Adrenal gland (tissue), 12 donors: ENCODE data around the gene CCDC78. TPM values are rescaled to one million over a fixed set of nuclear protein-coding genes. Genes with fewer than 3 reads are reported as not detected.

Experiments used
- microRNA counts, 2 donors: library from miRNA; unstranded; fragments of <30 nt; microRNA quantifications; one replicate each; lab custom pipeline; 2016
- microRNA-seq, 3 donors: library from miRNA; unstranded; fragments of <30 nt; microRNA quantifications; one replicate each; pipeline ENCODE4, GENCODE V29; 2017 to 2020
- polyA plus RNA-seq, 3 donors: library from polyadenylated mRNA; stranded (reverse); fragments of 200-250 nt in 2 of 3; fragments of 350-450 nt in 1 of 3; fragmentation: Illumina TruSeq in 1 of 3; extraction: RNeasy Lipid Tissue Mini Kit (QIAGEN cat#74804) in 1 of 3; gene quantifications; one replicate each; pipeline ENCODE4 v1.2.3, GENCODE V29; 2013 to 2014
- small RNA-seq, 2 donors: library from RNA; depleted of rRNA; stranded (forward); fragments of <200 nt; gene quantifications; one replicate each; pipeline ENCODE3, GENCODE V24; 2016
- total RNA-seq, 9 donors: library from RNA; depleted of rRNA in 4 of 9; stranded (reverse); fragments of >200 nt in 4 of 9; fragments of 120-200 nt in 1 of 9; fragmentation: NEBNext Ultra II Directional in 1 of 9; extraction: Animal tissue kit (Norgen Biotek cat#: 25700) in 1 of 9; gene quantifications; one replicate each; pipeline versions ENCODE4 v1.1.0 to v1.2.4, GENCODE V29; 2013 to 2023
- donor health status: healthy with polysubstance abuse.
- donor health status: Bipolar disorder and iron deficiency.
- donor health status: DM: yes; HTN: yes; CAD: no.
- donor health status: DM: no; HTN: no; CAD: no.
- donor health status: DM: no; HTN: no; CAD: no.
- donor health status: DM: yes; HTN: yes; CAD: no.

CCDC78 gene
- total and polyA plus RNA-seq, 12 donors = 0.17 to 49.9 (median 0.85) TPM; not detected in 2

MicroRNAs within 50 kb of the gene (microRNA counts, 767-probe panel; counts per million panel counts)
- microRNA hsa-miR-662 (lab: Ali Mortazavi, UCI) = 0 counts per million in 2 donors

Small RNAs within 50 kb of the gene (microRNA-seq; reads per million reads assigned to microRNA genes)
- gene MIR662 = 0 reads per million in 3 donors

Small RNAs within 50 kb of the gene (small RNA-seq; reads per million reads assigned to genes)
- gene MIR662 = 0 reads per million in 2 donors

Other genes with a start within 250 kb of the CCDC78 start
- 10 to 100 TPM; 12.4 to 45.8 (median 42.9) TPM for gene CAPN15, start 198.7 kb downstream of the CCDC78 start, total RNA-seq
- 10 to 100 TPM in 2 of 3 donors, 1 to 10 TPM in 1; 2.3 to 91.8 (median 56.8) TPM for gene CAPN15, start 198.7 kb downstream of the CCDC78 start, polyA plus RNA-seq
- not detected for gene PRR35, start 166.0 kb downstream of the CCDC78 start, total RNA-seq
- not detected for gene PRR35, start 166.0 kb downstream of the CCDC78 start, polyA plus RNA-seq
- gene NHLRC4, start 159.4 kb downstream of the CCDC78 start, total RNA-seq = 10 to 100 TPM in 5 of 9 donors, 1 to 10 TPM in 4; 1.6 to 22.3 (median 12.7) TPM
- 1 to 10 TPM in 2 of 3 donors, under 1 TPM in 1; 0.57 to 7.2 (median 3.3) TPM for gene NHLRC4, start 159.4 kb downstream of the CCDC78 start, polyA plus RNA-seq
- gene PIGQ, start 156.5 kb downstream of the CCDC78 start, total RNA-seq = 100 to 1,000 TPM in 1 of 9 donors, 10 to 100 TPM in 8; 21.1 to 107 (median 78.5) TPM
- 100 to 1,000 TPM in 2 of 3 donors, 10 to 100 TPM in 1; 12.7 to 317 (median 111) TPM for gene PIGQ, start 156.5 kb downstream of the CCDC78 start, polyA plus RNA-seq
- gene RAB40C, start 136.4 kb downstream of the CCDC78 start, total RNA-seq = 10 to 100 TPM in 8 of 9 donors, 1 to 10 TPM in 1; 6.0 to 20.9 (median 15.8) TPM
- gene RAB40C, start 136.4 kb downstream of the CCDC78 start, polyA plus RNA-seq = 10 to 100 TPM in 2 of 3 donors, 1 to 10 TPM in 1; 2.3 to 36.2 (median 19.1) TPM
- 1 to 10 TPM in 1 of 9 donors, under 1 TPM in 7, not detected in 1; 0.18 to 1.1 (median 0.36) TPM for gene WFIKKN1, start 95.5 kb downstream of the CCDC78 start, total RNA-seq
- 1 to 10 TPM in 1 of 3 donors, under 1 TPM in 1, not detected in 1; 0.71 to 3.9 TPM for gene WFIKKN1, start 95.5 kb downstream of the CCDC78 start, polyA plus RNA-seq
- gene METTL26, start 90.1 kb downstream of the CCDC78 start, total RNA-seq = 100 to 1,000 TPM in 5 of 9 donors, 10 to 100 TPM in 4; 71.8 to 351 (median 122) TPM
- 100 to 1,000 TPM in 2 of 3 donors, 10 to 100 TPM in 1; 40.4 to 403 (median 328) TPM for gene METTL26, start 90.1 kb downstream of the CCDC78 start, polyA plus RNA-seq
- gene MCRIP2, start 84.6 kb downstream of the CCDC78 start, total RNA-seq = 100 to 1,000 TPM in 7 of 9 donors, 10 to 100 TPM in 2; 67.0 to 188 (median 149) TPM
- 100 to 1,000 TPM in 2 of 3 donors, 1 to 10 TPM in 1; 7.1 to 253 (median 241) TPM for gene MCRIP2, start 84.6 kb downstream of the CCDC78 start, polyA plus RNA-seq
- 10 to 100 TPM; 12.4 to 55.8 (median 23.5) TPM for gene WDR90, start 77.1 kb downstream of the CCDC78 start, total RNA-seq
- gene WDR90, start 77.1 kb downstream of the CCDC78 start, polyA plus RNA-seq = 100 to 1,000 TPM in 2 of 3 donors, 1 to 10 TPM in 1; 3.0 to 162 (median 125) TPM
- 100 to 1,000 TPM in 2 of 9 donors, 10 to 100 TPM in 7; 34.7 to 177 (median 82.7) TPM for gene RHOT2, start 58.3 kb downstream of the CCDC78 start, total RNA-seq
- 100 to 1,000 TPM in 2 of 3 donors, 10 to 100 TPM in 1; 37.9 to 462 (median 302) TPM for gene RHOT2, start 58.3 kb downstream of the CCDC78 start, polyA plus RNA-seq
- gene RHBDL1, start 50.8 kb downstream of the CCDC78 start, total RNA-seq = 10 to 100 TPM in 1 of 9 donors, 1 to 10 TPM in 8; 1.1 to 11.5 (median 3.7) TPM
- 10 to 100 TPM in 2 of 3 donors, under 1 TPM in 1; 0.13 to 21.1 (median 12.2) TPM for gene RHBDL1, start 50.8 kb downstream of the CCDC78 start, polyA plus RNA-seq
- 100 to 1,000 TPM; 160 to 339 (median 210) TPM for gene STUB1, start 46.0 kb downstream of the CCDC78 start, total RNA-seq
- 100 to 1,000 TPM; 121 to 199 (median 177) TPM for gene STUB1, start 46.0 kb downstream of the CCDC78 start, polyA plus RNA-seq
- gene JMJD8, start 42.1 kb downstream of the CCDC78 start, total RNA-seq = 100 to 1,000 TPM in 3 of 9 donors, 10 to 100 TPM in 6; 50.9 to 137 (median 97.7) TPM
- gene JMJD8, start 42.1 kb downstream of the CCDC78 start, polyA plus RNA-seq = 10 to 100 TPM; 50.8 to 97.7 (median 72.6) TPM
- gene WDR24, start 36.0 kb downstream of the CCDC78 start, total RNA-seq = 10 to 100 TPM in 8 of 9 donors, 1 to 10 TPM in 1; 2.7 to 24.5 (median 18.0) TPM
- gene WDR24, start 36.0 kb downstream of the CCDC78 start, polyA plus RNA-seq = 10 to 100 TPM in 2 of 3 donors, 1 to 10 TPM in 1; 2.2 to 15.0 (median 10.9) TPM
- 10 to 100 TPM in 2 of 9 donors, 1 to 10 TPM in 4, under 1 TPM in 2, not detected in 1; 0.17 to 14.7 (median 2.1) TPM for gene FBXL16, start 20.6 kb downstream of the CCDC78 start, total RNA-seq
- 10 to 100 TPM in 1 of 3 donors, 1 to 10 TPM in 2; 6.3 to 18.3 (median 7.0) TPM for gene FBXL16, start 20.6 kb downstream of the CCDC78 start, polyA plus RNA-seq
- 100 to 1,000 TPM in 1 of 9 donors, 10 to 100 TPM in 7, 1 to 10 TPM in 1; 9.6 to 189 (median 58.6) TPM for gene METRN, start 11.3 kb downstream of the CCDC78 start, total RNA-seq
- gene METRN, start 11.3 kb downstream of the CCDC78 start, polyA plus RNA-seq = 100 to 1,000 TPM in 2 of 3 donors, 1 to 10 TPM in 1; 1.3 to 128 (median 115) TPM
- gene ANTKMT, start 5.3 kb downstream of the CCDC78 start, total RNA-seq = 100 to 1,000 TPM in 1 of 9 donors, 10 to 100 TPM in 8; 36.8 to 127 (median 61.4) TPM
- 100 to 1,000 TPM in 2 of 3 donors, under 1 TPM in 1; 0.48 to 124 (median 104) TPM for gene ANTKMT, start 5.3 kb downstream of the CCDC78 start, polyA plus RNA-seq
- gene HAGHL, start 663 bp upstream of the CCDC78 start, total RNA-seq = 10 to 100 TPM in 1 of 9 donors, 1 to 10 TPM in 7, not detected in 1; 1.1 to 10.6 (median 5.3) TPM
- 10 to 100 TPM in 2 of 3 donors, under 1 TPM in 1; 0.35 to 63.5 (median 11.0) TPM for gene HAGHL, start 663 bp upstream of the CCDC78 start, polyA plus RNA-seq
- gene CIAO3, start 14.6 kb upstream of the CCDC78 start, total RNA-seq = 10 to 100 TPM; 17.8 to 42.1 (median 26.8) TPM
- 10 to 100 TPM in 2 of 3 donors, 1 to 10 TPM in 1; 8.9 to 99.4 (median 38.2) TPM for gene CIAO3, start 14.6 kb upstream of the CCDC78 start, polyA plus RNA-seq
- gene MSLN, start 34.3 kb upstream of the CCDC78 start, total RNA-seq = under 1 TPM in 3 of 9 donors, not detected in 6; 0.17 to 0.46 (median 0.43) TPM
- under 1 TPM in 1 of 3 donors, not detected in 2; 0.13 TPM for gene MSLN, start 34.3 kb upstream of the CCDC78 start, polyA plus RNA-seq
- gene RPUSD1, start 61.9 kb upstream of the CCDC78 start, total RNA-seq = 10 to 100 TPM; 12.4 to 30.0 (median 18.6) TPM
- 10 to 100 TPM in 2 of 3 donors, 1 to 10 TPM in 1; 1.1 to 40.1 (median 23.3) TPM for gene RPUSD1, start 61.9 kb upstream of the CCDC78 start, polyA plus RNA-seq
- gene CHTF18, start 62.2 kb upstream of the CCDC78 start, total RNA-seq = 10 to 100 TPM in 4 of 9 donors, 1 to 10 TPM in 5; 1.7 to 25.7 (median 10.0) TPM
- 10 to 100 TPM in 2 of 3 donors, under 1 TPM in 1; 0.29 to 69.8 (median 60.8) TPM for gene CHTF18, start 62.2 kb upstream of the CCDC78 start, polyA plus RNA-seq
- not detected for gene GNG13, start 74.3 kb upstream of the CCDC78 start, total RNA-seq
- gene GNG13, start 74.3 kb upstream of the CCDC78 start, polyA plus RNA-seq = not detected
- gene LMF1, start 244.5 kb upstream of the CCDC78 start, total RNA-seq = 10 to 100 TPM; 13.1 to 80.8 (median 35.2) TPM
- 100 to 1,000 TPM in 1 of 3 donors, 10 to 100 TPM in 2; 10.5 to 101 (median 66.0) TPM for gene LMF1, start 244.5 kb upstream of the CCDC78 start, polyA plus RNA-seq